GM23338 (cell line): ENCODE data around the gene CEP250. TPM values are rescaled to one million over a fixed set of nuclear protein-coding genes. Genes with fewer than 3 reads are reported as not detected.

Experiments used
- ATAC-seq: fragments of 200-7000 bp; cut with Tn5 transposase; 3 replicates; pipeline ENCODE4 v1.9.1; 2020
- DNase-seq: peaks from one replicate; pipeline ENCODE4 v3.0.0-alpha.2; 2015; ENCODE audit warnings: low spot score
- H2AFZ ChIP-seq: fragments of 200-600 bp; sonication (generic); 2 replicates; pipeline ENCODE4 v1.8.0; 2016; ENCODE audit warnings: antibody characterized with exemption, mild to moderate bottlenecking, moderate library complexity
- H3F3A ChIP-seq: fragments of 200-600 bp; sonication (generic); replicated peaks from 2 replicates; pipeline ENCODE4 v1.8.0; 2017; ENCODE audit warnings: antibody characterized with exemption, mixed run types, low read depth
- H3K27ac ChIP-seq: fragments of 200-600 bp; sonication (generic); 2 replicates; pipeline ENCODE4 v1.6.1; 2016; ENCODE audit warnings: low read depth
- H3K27me3 ChIP-seq: fragments of 200-600 bp; sonication (generic); 2 replicates; pipeline ENCODE4 v1.8.0; 2016; ENCODE audit warnings: mild to moderate bottlenecking, mixed run types, moderate library complexity; ENCODE audit not compliant: insufficient read depth
- H3K36me3 ChIP-seq: fragments of 200-600 bp; sonication (generic); 2 replicates; pipeline ENCODE4 v1.8.0; 2016; ENCODE audit warnings: mild to moderate bottlenecking; ENCODE audit not compliant: insufficient read depth
- H3K4me1 ChIP-seq: fragments of 200-600 bp; sonication (generic); 2 replicates; pipeline ENCODE4 v1.8.0; 2016; ENCODE audit warnings: mild to moderate bottlenecking, moderate library complexity; ENCODE audit not compliant: insufficient read depth
- H3K4me2 ChIP-seq: fragments of 200-600 bp; sonication (generic); 2 replicates; pipeline ENCODE4 v1.7.1; 2017; ENCODE audit warnings: mixed run types
- H3K4me3 ChIP-seq: fragments of 200-600 bp; sonication (generic); 2 replicates; pipeline ENCODE4 v1.6.1; 2016; ENCODE audit warnings: mixed run types
- H3K79me2 ChIP-seq: fragments of 200-600 bp; sonication (generic); replicated peaks from 2 replicates; pipeline ENCODE4 v1.8.0; 2017; ENCODE audit warnings: mild to moderate bottlenecking; ENCODE audit not compliant: insufficient read depth
- H3K9me2 ChIP-seq: fragments of 200-600 bp; sonication (generic); 2 replicates; pipeline ENCODE4 v1.8.0; 2017; ENCODE audit not compliant: insufficient read depth
- H4K20me1 ChIP-seq: fragments of 200-600 bp; sonication (generic); replicated peaks from 2 replicates; pipeline ENCODE4 v1.8.0; 2017; ENCODE audit warnings: mild to moderate bottlenecking; ENCODE audit not compliant: insufficient read depth
- H3K27ac Mint-ChIP-seq: 2 replicates; pipeline ENCODE4 v1.8.0; 2020; ENCODE audit warnings: inconsistent platforms, mild to moderate bottlenecking, moderate library complexity, mixed read lengths
- H3K27me3 Mint-ChIP-seq: 3 replicates; pipeline ENCODE4 v1.8.0; 2022; ENCODE audit warnings: low read depth, mild to moderate bottlenecking, moderate library complexity, mixed read lengths, inconsistent platforms; ENCODE audit not compliant: insufficient read depth, poor library complexity
- H3K36me3 Mint-ChIP-seq: 3 replicates; pipeline ENCODE4 v1.8.0; 2021; ENCODE audit warnings: low read depth, mild to moderate bottlenecking, inconsistent platforms, moderate library complexity, mixed read lengths
- H3K4me1 Mint-ChIP-seq: 3 replicates; pipeline ENCODE4 v1.8.0; 2020; ENCODE audit warnings: mild to moderate bottlenecking, inconsistent platforms, mixed read lengths
- H3K4me3 Mint-ChIP-seq: 3 replicates; pipeline ENCODE4 v1.8.0; 2021; ENCODE audit warnings: moderate library complexity, mild to moderate bottlenecking, inconsistent platforms, mixed read lengths
- H3K9me3 Mint-ChIP-seq: 3 replicates; pipeline ENCODE4 v1.8.0; 2020; ENCODE audit warnings: moderate library complexity, mild to moderate bottlenecking, inconsistent platforms, mixed read lengths
- EZH2 ChIP-seq: fragments of 200-600 bp; sonication (generic); IDR thresholded peaks from one replicate; pipeline ENCODE4 v1.8.0; 2017; ENCODE audit warnings: antibody characterized with exemption, mild to moderate bottlenecking, low read depth; ENCODE audit not compliant: unreplicated experiment
- EZH2phosphoT487 ChIP-seq: fragments of 200-600 bp; sonication (generic); IDR thresholded peaks from one replicate; pipeline ENCODE4 v1.8.1; 2018; ENCODE audit warnings: antibody characterized with exemption; ENCODE audit not compliant: unreplicated experiment
- STAT1 ChIP-seq: IDR thresholded peaks from one replicate; pipeline ENCODE4 v1.6.1; 2016; ENCODE audit warnings: antibody characterized with exemption; ENCODE audit not compliant: unreplicated experiment
- ZNF114 ChIP-seq: fragments of 250-450 bp; sonication (Bioruptor Pico); IDR thresholded peaks from 2 replicates; pipeline ENCODE4 v1.5.0; 2020; ENCODE audit warnings: mild to moderate bottlenecking, moderate library complexity
- ZNF331 ChIP-seq: fragments of 250-450 bp; sonication (Bioruptor Pico); IDR thresholded peaks from 2 replicates; pipeline ENCODE4 v1.5.0; 2020; ENCODE audit warnings: low read depth, mild to moderate bottlenecking, moderate library complexity
- polyA plus RNA-seq: library from polyadenylated mRNA; unstranded; fragments of >200 nt; fragmentation: Nextera tagmentation; extraction: Ambion mirVana; gene quantifications from 2 replicates; pipeline ENCODE4 v1.2.1, GENCODE V29; 2016
- total RNA-seq: library from RNA; depleted of rRNA; stranded (reverse); fragments of >200 nt; shearing (Covaris generic); gene quantifications from 2 replicates; pipeline ENCODE4 v1.2.3, GENCODE V29; 2014
- TF ChIP-seq, protein P1 (sequence below), 2 experiments: fragments of 200-600 bp in 1 of 2; sonication (generic) in 1 of 2; conservative IDR thresholded peaks; 2 replicates each; pipeline versions ENCODE4 v1.5.1 to v1.6.1; 2016 to 2017; ENCODE audit warnings: antibody characterized with exemption in 2 of 2, low read depth in 2 of 2, mild to moderate bottlenecking in 2 of 2, moderate library complexity in 1 of 2
- TF ChIP-seq, protein P2 (sequence below): IDR thresholded peaks from 2 replicates; pipeline ENCODE4 v1.6.1; 2016; ENCODE audit warnings: antibody characterized with exemption
- TF ChIP-seq, protein P3 (sequence below): fragments of 250-450 bp; sonication (Bioruptor Pico); IDR thresholded peaks from 2 replicates; pipeline ENCODE4 v1.5.0; 2020; ENCODE audit warnings: mild to moderate bottlenecking, moderate library complexity

The CEP250 gene
- total and polyA plus RNA-seq, 2 experiments from 2014 or later = 28.0 to 29.1 TPM

DNA sequence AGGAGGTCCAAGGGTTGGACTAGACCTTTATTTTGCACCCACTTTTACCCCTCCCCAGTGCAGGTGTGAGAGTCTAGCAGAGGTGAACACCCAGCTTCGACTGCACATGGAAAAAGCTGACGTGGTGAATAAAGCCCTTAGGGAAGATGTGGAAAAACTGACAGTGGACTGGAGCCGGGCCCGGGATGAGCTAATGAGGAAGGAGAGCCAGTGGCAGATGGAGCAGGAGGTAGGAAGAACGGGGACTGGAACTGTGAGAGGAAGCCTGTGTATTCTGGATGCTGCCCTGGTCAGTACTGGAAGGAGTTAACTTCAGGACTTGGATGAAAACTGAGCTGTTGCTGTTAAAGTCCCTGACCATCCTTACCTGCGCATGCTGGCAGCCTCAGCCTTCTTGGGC is 10.6 kb downstream of the CEP250 start:
- H3K4me1 ChIP-seq = no peaks in the 10 kb centered on the region
- Mint-ChIP-seq H3K9me3 (no peaks in the 10 kb centered on the region), H3K4me1 (peaks cover 4% of the 10 kb centered on the region; the same call in 2 of the 3 replicates), H3K36me3 (peaks cover 36% of the 10 kb centered on the region), H3K27me3 (peaks cover 6% of the 10 kb centered on the region), H3K27ac (no peak overlapping the region), H3K4me3 (no peak overlapping the region)
- H3K4me3 ChIP-seq = no peak overlapping the region
- peaks cover 9% of the 10 kb centered on the region; the same call in 1 of the 2 replicates for H3K36me3 ChIP-seq
- no peaks in the 10 kb centered on the region for H3K27me3 ChIP-seq
- H3K9me2 ChIP-seq = no peaks in the 10 kb centered on the region
- H3K4me2 ChIP-seq = no peak overlapping the region
- ATAC-seq (no peak), DNase-seq (no peak)
- H4K20me1 ChIP-seq = no peaks in the 10 kb centered on the region; the same call in 1 of the 2 replicates
- H3K79me2 ChIP-seq = no peaks in the 10 kb centered on the region
- no peak overlapping the region for H2AFZ ChIP-seq
- TF ChIP-seq, protein P1, sequence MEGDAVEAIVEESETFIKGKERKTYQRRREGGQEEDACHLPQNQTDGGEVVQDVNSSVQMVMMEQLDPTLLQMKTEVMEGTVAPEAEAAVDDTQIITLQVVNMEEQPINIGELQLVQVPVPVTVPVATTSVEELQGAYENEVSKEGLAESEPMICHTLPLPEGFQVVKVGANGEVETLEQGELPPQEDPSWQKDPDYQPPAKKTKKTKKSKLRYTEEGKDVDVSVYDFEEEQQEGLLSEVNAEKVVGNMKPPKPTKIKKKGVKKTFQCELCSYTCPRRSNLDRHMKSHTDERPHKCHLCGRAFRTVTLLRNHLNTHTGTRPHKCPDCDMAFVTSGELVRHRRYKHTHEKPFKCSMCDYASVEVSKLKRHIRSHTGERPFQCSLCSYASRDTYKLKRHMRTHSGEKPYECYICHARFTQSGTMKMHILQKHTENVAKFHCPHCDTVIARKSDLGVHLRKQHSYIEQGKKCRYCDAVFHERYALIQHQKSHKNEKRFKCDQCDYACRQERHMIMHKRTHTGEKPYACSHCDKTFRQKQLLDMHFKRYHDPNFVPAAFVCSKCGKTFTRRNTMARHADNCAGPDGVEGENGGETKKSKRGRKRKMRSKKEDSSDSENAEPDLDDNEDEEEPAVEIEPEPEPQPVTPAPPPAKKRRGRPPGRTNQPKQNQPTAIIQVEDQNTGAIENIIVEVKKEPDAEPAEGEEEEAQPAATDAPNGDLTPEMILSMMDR (conservative IDR thresholded peaks at IDR 0.05; ENCODE audit: low read depth in 2 of 2) = no peak
- TF ChIP-seq, protein P2, sequence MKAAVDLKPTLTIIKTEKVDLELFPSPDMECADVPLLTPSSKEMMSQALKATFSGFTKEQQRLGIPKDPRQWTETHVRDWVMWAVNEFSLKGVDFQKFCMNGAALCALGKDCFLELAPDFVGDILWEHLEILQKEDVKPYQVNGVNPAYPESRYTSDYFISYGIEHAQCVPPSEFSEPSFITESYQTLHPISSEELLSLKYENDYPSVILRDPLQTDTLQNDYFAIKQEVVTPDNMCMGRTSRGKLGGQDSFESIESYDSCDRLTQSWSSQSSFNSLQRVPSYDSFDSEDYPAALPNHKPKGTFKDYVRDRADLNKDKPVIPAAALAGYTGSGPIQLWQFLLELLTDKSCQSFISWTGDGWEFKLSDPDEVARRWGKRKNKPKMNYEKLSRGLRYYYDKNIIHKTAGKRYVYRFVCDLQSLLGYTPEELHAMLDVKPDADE = no peak
- TF ChIP-seq ZNF114 (CRISPR knock-in tag) (no peak), STAT1 (no peak), EZH2 (no peak), ZNF331 (CRISPR knock-in tag) (no peak), EZH2phosphoT487 (no peak)
- TF ChIP-seq, protein P3, sequence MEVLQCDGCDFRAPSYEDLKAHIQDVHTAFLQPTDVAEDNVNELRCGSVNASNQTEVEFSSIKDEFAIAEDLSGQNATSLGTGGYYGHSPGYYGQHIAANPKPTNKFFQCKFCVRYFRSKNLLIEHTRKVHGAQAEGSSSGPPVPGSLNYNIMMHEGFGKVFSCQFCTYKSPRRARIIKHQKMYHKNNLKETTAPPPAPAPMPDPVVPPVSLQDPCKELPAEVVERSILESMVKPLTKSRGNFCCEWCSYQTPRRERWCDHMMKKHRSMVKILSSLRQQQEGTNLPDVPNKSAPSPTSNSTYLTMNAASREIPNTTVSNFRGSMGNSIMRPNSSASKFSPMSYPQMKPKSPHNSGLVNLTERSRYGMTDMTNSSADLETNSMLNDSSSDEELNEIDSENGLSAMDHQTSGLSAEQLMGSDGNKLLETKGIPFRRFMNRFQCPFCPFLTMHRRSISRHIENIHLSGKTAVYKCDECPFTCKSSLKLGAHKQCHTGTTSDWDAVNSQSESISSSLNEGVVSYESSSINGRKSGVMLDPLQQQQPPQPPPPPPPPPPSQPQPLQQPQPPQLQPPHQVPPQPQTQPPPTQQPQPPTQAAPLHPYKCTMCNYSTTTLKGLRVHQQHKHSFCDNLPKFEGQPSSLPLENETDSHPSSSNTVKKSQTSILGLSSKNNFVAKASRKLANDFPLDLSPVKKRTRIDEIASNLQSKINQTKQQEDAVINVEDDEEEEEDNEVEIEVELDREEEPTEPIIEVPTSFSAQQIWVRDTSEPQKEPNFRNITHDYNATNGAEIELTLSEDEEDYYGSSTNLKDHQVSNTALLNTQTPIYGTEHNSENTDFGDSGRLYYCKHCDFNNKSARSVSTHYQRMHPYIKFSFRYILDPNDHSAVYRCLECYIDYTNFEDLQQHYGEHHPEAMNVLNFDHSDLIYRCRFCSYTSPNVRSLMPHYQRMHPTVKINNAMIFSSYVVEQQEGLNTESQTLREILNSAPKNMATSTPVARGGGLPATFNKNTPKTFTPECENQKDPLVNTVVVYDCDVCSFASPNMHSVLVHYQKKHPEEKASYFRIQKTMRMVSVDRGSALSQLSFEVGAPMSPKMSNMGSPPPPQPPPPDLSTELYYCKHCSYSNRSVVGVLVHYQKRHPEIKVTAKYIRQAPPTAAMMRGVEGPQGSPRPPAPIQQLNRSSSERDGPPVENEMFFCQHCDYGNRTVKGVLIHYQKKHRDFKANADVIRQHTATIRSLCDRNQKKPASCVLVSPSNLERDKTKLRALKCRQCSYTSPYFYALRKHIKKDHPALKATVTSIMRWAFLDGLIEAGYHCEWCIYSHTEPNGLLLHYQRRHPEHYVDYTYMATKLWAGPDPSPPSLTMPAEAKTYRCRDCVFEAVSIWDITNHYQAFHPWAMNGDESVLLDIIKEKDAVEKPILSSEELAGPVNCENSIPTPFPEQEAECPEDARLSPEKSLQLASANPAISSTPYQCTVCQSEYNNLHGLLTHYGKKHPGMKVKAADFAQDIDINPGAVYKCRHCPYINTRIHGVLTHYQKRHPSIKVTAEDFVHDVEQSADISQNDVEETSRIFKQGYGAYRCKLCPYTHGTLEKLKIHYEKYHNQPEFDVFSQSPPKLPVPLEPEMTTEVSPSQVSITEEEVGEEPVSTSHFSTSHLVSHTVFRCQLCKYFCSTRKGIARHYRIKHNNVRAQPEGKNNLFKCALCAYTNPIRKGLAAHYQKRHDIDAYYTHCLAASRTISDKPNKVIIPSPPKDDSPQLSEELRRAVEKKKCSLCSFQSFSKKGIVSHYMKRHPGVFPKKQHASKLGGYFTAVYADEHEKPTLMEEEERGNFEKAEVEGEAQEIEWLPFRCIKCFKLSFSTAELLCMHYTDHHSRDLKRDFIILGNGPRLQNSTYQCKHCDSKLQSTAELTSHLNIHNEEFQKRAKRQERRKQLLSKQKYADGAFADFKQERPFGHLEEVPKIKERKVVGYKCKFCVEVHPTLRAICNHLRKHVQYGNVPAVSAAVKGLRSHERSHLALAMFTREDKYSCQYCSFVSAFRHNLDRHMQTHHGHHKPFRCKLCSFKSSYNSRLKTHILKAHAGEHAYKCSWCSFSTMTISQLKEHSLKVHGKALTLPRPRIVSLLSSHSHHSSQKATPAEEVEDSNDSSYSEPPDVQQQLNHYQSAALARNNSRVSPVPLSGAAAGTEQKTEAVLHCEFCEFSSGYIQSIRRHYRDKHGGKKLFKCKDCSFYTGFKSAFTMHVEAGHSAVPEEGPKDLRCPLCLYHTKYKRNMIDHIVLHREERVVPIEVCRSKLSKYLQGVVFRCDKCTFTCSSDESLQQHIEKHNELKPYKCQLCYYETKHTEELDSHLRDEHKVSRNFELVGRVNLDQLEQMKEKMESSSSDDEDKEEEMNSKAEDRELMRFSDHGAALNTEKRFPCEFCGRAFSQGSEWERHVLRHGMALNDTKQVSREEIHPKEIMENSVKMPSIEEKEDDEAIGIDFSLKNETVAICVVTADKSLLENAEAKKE (CRISPR knock-in tag) = no peak
- no peak overlapping the region for H3K27ac ChIP-seq
- peaks cover 5% of the 10 kb centered on the region; the same call in 1 of the 2 replicates for H3F3A ChIP-seq
